Spleen (tissue), 11 donors: ENCODE results near the gene OSBPL1A. TPM values are rescaled to one million over a fixed set of nuclear protein-coding genes. Genes with fewer than 3 reads are reported as not detected.

Experiments used
- DNase-seq: peaks from one replicate; pipeline ENCODE4 v3.0.0-alpha.2; 2020
- H3K27ac ChIP-seq, 8 donors: fragments of 200-600 bp; sonication (generic) in 7 of 8; 1 replicate in 4 of 8; 2 replicates in 4 of 8; pipeline versions ENCODE4 v1.5.0 to v1.8.0; 2016 to 2021; ENCODE audit warnings: inconsistent platforms in 4 of 8, mild to moderate bottlenecking in 4 of 8, moderate library complexity in 1 of 8
- H3K27me3 ChIP-seq, 7 donors: fragments of 200-600 bp; sonication (generic) in 6 of 7; replicated peaks in 1 of 7; 1 replicate in 4 of 7; 2 replicates in 3 of 7; pipeline versions ENCODE4 v1.5.0 to v1.8.0; 2016 to 2021; ENCODE audit warnings: inconsistent platforms in 3 of 7, mild to moderate bottlenecking in 1 of 7
- H3K36me3 ChIP-seq, 6 donors: fragments of 200-600 bp; sonication (generic) in 5 of 6; 1 replicate in 4 of 6; 2 replicates in 2 of 6; pipeline versions ENCODE4 v1.5.0 to v1.8.0; 2016 to 2021; ENCODE audit warnings: inconsistent platforms in 2 of 6
- H3K4me1 ChIP-seq, 6 donors: fragments of 200-600 bp; sonication (generic) in 5 of 6; 1 replicate in 3 of 6; 2 replicates in 3 of 6; pipeline versions ENCODE4 v1.5.0 to v1.8.0; 2016 to 2021; ENCODE audit warnings: inconsistent platforms in 3 of 6
- H3K4me3 ChIP-seq, 8 donors: fragments of 200-600 bp; sonication (generic) in 7 of 8; 1 replicate in 4 of 8; 2 replicates in 4 of 8; pipeline versions ENCODE4 v1.5.0 to v1.8.0; 2016 to 2021; ENCODE audit warnings: inconsistent platforms in 4 of 8, mild to moderate bottlenecking in 4 of 8, moderate library complexity in 2 of 8
- H3K9me3 ChIP-seq, 8 donors: fragments of 200-600 bp; sonication (generic) in 7 of 8; 1 replicate in 4 of 8; 2 replicates in 4 of 8; pipeline versions ENCODE4 v1.5.0 to v1.8.0; 2016 to 2021; ENCODE audit warnings: inconsistent platforms in 4 of 8
- CTCF ChIP-seq, 11 experiments: fragments of 200-600 bp in 7 of 11; fragments of 450-650 bp in 4 of 11; sonication (generic) in 4 of 11; IDR thresholded peaks in 8 of 11; conservative IDR thresholded peaks in 3 of 11; 1 replicate in 7 of 11; 2 replicates in 4 of 11; pipeline versions ENCODE4 v1.4.0 to v1.8.0; 2016 to 2021; ENCODE audit warnings: antibody characterized with exemption in 11 of 11, inconsistent platforms in 4 of 11, mild to moderate bottlenecking in 1 of 11
- POLR2A ChIP-seq, 3 donors: fragments of 450-650 bp; IDR thresholded peaks; one replicate each; pipeline ENCODE4 v1.5.1; 2017; ENCODE audit warnings: antibody characterized with exemption in 3 of 3, mild to moderate bottlenecking in 1 of 3
- POLR2AphosphoS5 ChIP-seq, 3 donors: sonication (generic); formaldehyde crosslinking; IDR thresholded peaks; one replicate each; pipeline ENCODE4 v1.5.1; 2017; ENCODE audit warnings: antibody characterized with exemption in 3 of 3
- WGBS, 5 donors: extraction: QIAGEN DNeasy Blood & Tissue Kit in 3 of 5; methylation state at CpG; one replicate each; pipeline versions ENCODE4 v1.1.5 to v1.1.7; 2013 to 2018; 5-methylcytosine and 5-hydroxymethylcytosine counted together
- intact Hi-C: fragments of 100-400 bp; cut with DNase I; formaldehyde crosslinking; loops from one replicate; pipeline ENCODE4 v1.15.0; 2023; ENCODE audit warnings: low total_unique reads
- polyA plus RNA-seq, 3 donors: library from polyadenylated mRNA; stranded (reverse); fragments of 200-250 nt; gene quantifications; one replicate each; pipeline ENCODE4 v1.2.1, GENCODE V29; 2013
- total RNA-seq, 7 donors: library from RNA; depleted of rRNA in 3 of 7; stranded (reverse); fragments of >200 nt in 3 of 7; fragmentation: NEBNext Ultra II Directional in 4 of 7; extraction: Animal tissue kit (Norgen Biotek cat#: 25700) in 4 of 7; gene quantifications; one replicate each; pipeline versions ENCODE4 v1.1.0 to v1.2.1, GENCODE V29; 2016 to 2021
- donor health status: healthy with polysubstance abuse.
- donor health status: DM: no; HTN: no; CAD: no; lungs with moderate emphysema.
- donor health status: DM: no; HTN: no; CAD: no.
- donor health status: Bipolar disorder and iron deficiency.
- donor health status: healthy.
- donor health status: DM: no; HTN: no; CAD: no.
- donor health status: DM: yes; HTN: yes; CAD: no.

OSBPL1A gene
- total and polyA plus RNA-seq, 10 donors = 3.8 to 29.6 (median 22.1) TPM

DNA sequence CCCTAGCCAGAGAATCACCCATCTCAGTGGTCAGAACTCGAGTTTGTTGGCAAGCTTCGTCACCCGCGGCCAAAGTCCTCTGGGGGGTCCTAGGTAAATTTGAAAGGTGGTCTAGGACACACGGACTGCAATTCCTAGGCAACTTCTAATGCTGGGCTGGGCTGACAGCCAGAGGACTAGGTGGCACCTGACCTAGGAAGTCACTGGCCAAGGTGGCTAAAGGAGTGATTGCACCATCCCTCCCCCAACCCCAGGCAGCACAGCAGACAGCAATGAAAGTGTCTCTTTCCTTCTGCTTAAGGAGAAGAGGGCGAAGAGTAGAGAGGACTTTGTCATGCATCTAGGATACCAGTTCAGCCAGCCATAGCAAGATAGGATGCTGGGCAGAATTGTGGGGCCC is 147.9 kb downstream of the OSBPL1A start:
- intact Hi-C loops = no loop called here
- TF ChIP-seq POLR2AphosphoS5 (IDR thresholded peaks at IDR 0.05) (no peak), CTCF (IDR thresholded peaks at IDR 0.05 in 8 of 11, conservative IDR thresholded peaks at IDR 0.05 in 3 of 11) (no peak), POLR2A (IDR thresholded peaks at IDR 0.05) (no peak)

DNA sequence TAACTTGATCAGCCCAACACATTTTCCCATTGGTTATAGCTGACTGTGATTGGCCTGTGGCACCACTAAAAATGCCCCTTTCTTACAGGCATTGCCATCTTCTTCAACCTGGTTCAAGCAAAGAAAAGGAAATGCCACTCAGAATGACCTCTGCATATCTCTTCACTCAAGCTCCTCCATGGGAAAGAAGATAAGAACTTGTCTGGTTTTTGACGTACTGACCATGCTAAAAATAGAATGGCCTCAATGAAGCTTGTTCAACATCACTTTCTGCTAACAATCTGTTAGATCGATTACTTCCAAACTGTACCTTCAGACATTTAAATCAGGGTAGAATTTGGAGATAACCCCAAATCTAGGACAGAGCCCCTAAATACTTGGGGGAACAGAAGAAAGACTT is 149.3 kb downstream of the OSBPL1A start:
- DNase-seq = no peak
- Histone ChIP-seq H3K36me3 (no peaks in the 10 kb centered on the region), H3K4me1 (no peaks in the 10 kb centered on the region), H3K4me3 (no peak overlapping the region), H3K27ac (no peak overlapping the region), H3K9me3 (no peaks in the 10 kb centered on the region), H3K27me3 (no peaks in the 10 kb centered on the region)
- TF ChIP-seq POLR2AphosphoS5 (IDR thresholded peaks at IDR 0.05) (no peak), POLR2A (IDR thresholded peaks at IDR 0.05) (no peak), CTCF (IDR thresholded peaks at IDR 0.05 in 8 of 11, conservative IDR thresholded peaks at IDR 0.05 in 3 of 11) (no peak)
- intact Hi-C loops = no loop called here
- 64 to 92% (median 75%) methylated on average over 2 of the region's 2 CpGs for WGBS, 5 donors

More for the DNA sequence above, 147.9 kb downstream of the OSBPL1A start:
- 89 to 96% (median 95%) methylated on average over 6 of the region's 6 CpGs for WGBS, 5 donors
- Histone ChIP-seq H3K4me3 (no peak overlapping the region), H3K4me1 (no peaks in the 10 kb centered on the region), H3K27me3 (no peaks in the 10 kb centered on the region), H3K9me3 (no peaks in the 10 kb centered on the region), H3K36me3 (no peaks in the 10 kb centered on the region), H3K27ac (no peak overlapping the region)
- DNase-seq = no peak

- intact Hi-C loops = no loop called here
- H3K27me3 ChIP-seq = no peaks in the 10 kb centered on the region
- no peaks in the 10 kb centered on the region for H3K36me3 ChIP-seq
- WGBS, 5 donors = 65 to 79% (median 73%) methylated on average over 3 of the region's 3 CpGs
- TF ChIP-seq CTCF (IDR thresholded peaks at IDR 0.05 in 8 of 11, conservative IDR thresholded peaks at IDR 0.05 in 3 of 11) (no peak), POLR2AphosphoS5 (IDR thresholded peaks at IDR 0.05) (no peak), POLR2A (IDR thresholded peaks at IDR 0.05) (no peak)
- H3K4me1 ChIP-seq = no peaks in the 10 kb centered on the region
- no peak for DNase-seq
- no peak overlapping the region for H3K4me3 ChIP-seq
- no peaks in the 10 kb centered on the region for H3K9me3 ChIP-seq
- H3K27ac ChIP-seq = no peak overlapping the region
Observed at GRCh38 chr18:24246143-24246542, 151.5 kb downstream of the OSBPL1A start.

DNA sequence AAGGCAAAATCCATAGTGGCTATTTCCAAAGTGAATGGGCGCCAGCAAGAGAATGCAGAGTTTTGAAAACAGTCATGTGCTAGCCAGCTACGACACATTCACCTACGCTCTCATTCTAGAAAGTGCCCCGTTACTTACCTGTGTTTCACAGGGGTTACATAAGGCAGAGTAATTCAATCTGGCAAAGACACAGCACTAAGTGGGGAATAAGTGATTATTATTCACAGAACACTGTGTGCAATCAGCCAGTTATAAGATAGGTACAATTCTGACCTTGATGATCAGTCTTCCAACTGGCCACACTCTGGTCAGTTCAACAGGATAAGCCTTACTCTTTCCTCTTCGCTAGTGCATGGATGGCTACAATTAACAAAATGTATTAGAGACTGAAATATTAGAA is 152.9 kb downstream of the OSBPL1A start:
- WGBS, 5 donors = 91 to 97% (median 96%) methylated on average over 5 of the region's 5 CpGs
- Histone ChIP-seq H3K27me3 (no peaks in the 10 kb centered on the region), H3K27ac (no peak overlapping the region)

More for the DNA sequence above, 152.9 kb downstream of the OSBPL1A start:
- TF ChIP-seq POLR2A (IDR thresholded peaks at IDR 0.05) (no peak), CTCF (IDR thresholded peaks at IDR 0.05 in 8 of 11, conservative IDR thresholded peaks at IDR 0.05 in 3 of 11) (no peak), POLR2AphosphoS5 (IDR thresholded peaks at IDR 0.05) (no peak)
- no peak for DNase-seq
- no peak overlapping the region for H3K4me3 ChIP-seq
- H3K36me3 ChIP-seq = no peaks in the 10 kb centered on the region
- no peaks in the 10 kb centered on the region for H3K9me3 ChIP-seq
- intact Hi-C loops = no loop called here
- no peaks in the 10 kb centered on the region for H3K4me1 ChIP-seq
